GM21717 (cell line): ENCODE results near the gene C9orf153.
A peak's percentile ranks its signal among the peaks of the same experiment; 100 is the strongest.

Experiments used
- ATAC-seq: cut with Tn5 transposase; IDR thresholded peaks from one replicate; pipeline ENCODE4 v1.9.1; 2021; ENCODE audit warnings: mild to moderate bottlenecking, moderate library complexity; ENCODE audit not compliant: unreplicated experiment

C9orf153 gene

DNA sequence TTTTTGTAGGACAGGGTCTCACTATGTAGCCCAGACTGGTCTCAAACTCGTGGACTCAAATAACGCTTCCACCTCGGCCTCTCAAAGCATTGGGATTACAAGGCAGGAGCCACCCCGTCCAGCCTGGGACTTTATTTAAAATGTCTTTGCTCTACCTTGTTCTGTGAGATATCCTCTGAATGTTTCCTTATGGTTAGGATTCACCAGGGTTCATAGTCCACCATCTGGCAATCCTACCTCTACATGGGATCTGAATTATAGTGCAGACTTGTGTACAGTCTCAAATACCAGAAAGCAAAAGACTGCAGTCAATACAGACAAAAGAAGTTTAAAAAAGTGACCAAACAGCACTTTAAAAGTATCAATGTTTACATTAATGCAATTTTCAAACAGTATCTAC lies 12.8 kb upstream of the C9orf153 start:
- ATAC-seq = no peak

GRCh38 chr9:86263876-86264275 lies 4.4 kb upstream of the C9orf153 start:
- no peak for ATAC-seq

DNA sequence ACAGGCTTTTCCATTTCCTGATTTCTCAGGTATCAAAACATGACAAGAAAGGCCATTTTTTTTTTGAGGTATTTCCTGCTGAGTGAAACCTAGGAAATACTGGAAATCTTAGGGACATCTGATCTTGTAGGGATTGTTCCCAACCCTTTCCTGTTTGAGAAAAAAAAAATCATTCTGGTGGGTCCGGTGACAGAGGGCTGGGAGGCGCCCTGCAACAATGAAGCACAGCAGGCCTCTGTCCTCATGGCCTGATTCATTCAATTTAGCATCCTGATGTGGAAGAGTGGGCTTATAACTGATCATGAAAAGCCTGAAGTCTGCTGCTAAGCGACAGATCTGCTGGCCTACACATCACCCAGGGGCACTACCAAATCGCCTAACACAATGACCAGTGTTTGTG lies 3.0 kb upstream of the C9orf153 start:
- no peak for ATAC-seq

DNA sequence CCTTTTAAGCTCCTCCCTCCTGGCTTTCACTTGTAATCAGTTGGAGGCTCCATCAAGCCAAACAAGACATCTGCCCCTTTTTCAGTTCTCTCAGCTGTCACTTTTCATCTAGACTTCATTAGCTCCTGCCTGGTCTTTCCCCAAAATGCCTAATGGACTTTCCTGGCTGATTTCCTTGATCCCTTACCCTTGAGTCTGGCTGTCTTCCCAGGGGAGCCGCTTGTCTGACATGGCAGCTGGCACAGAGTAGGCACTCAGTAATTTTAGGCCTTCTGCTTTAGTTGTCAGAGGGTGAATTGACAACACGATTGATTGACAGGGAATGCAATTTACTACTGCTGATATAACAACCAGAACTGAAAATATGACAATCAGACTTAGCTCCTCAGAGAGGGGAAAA lies 2.1 kb downstream of the C9orf153 start:
- ATAC-seq = no peak

GRCh38 chr9:86256653-86257052 lies 2.8 kb downstream of the C9orf153 start:
- ATAC-seq = no peak

- ATAC-seq = no peak
These were observed 5.9 kb downstream of the C9orf153 start for GRCh38 chr9:86253577-86253976.

- ATAC-seq = no peak
These were observed 6.6 kb downstream of the C9orf153 start for GRCh38 chr9:86252870-86253269.

GRCh38 chr9:86250123-86250522 lies 9.3 kb downstream of the C9orf153 start:
- no peak for ATAC-seq

DNA sequence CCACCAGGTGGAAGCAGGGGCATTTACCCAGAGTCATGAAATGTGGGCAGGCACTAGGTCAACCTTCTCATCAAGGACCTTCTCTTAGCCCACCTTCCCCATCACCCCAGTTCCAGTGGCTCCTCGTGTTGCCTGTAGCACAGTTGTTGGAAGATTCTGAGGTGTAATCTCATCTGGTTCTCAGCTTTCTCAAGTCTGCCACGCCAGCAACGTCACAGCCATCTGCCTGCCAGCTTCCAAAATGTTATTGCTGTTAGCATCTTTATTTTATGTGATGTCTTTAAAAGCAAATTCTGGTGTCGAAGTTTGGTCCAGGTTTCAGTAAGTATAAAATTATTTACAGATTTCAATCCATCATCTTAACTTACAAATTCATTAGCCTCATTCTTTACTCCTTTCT lies 10.7 kb downstream of the C9orf153 start:
- no peak for ATAC-seq

DNA sequence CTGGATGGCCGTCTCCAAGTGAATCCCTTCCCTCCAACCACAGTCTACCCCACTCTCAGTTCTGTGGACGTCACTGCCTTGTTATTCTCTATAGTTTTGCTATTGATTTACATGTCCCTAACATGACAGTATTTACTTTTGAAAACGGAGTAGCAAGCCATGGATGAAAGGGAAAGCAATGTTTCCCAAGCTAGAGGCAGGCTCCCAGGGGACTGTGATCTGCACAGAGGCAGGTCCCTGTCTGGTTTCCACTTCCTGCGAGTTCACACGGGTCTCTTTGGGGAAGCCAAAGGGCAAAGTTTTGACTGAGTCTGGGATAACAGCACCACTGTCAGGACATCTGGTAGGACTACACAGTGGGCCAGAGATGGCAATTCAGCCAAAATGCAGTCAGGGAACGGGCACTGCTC lies 12.7 kb downstream of the C9orf153 start:
- ATAC-seq = peak; percentile 66

DNA sequence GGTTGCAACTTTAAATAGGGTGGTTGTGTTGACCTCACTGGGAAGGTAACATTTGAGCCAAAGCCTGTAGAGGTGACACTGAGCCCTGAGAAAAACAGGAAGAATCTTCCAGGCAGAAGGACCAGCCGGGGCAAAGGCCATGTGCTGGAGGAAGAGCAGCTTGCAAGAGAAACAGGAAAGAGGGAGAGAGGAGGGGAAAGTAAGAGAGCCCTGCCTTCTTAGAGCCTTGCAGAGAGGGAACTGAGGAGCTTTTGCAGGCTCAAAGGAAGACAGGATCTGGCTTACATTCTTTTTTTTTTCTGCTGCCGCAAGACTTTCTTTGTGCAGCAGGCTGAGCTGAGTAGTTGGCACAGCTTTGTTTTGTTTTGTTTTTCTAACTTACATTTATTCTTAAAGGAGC lies 17.4 kb downstream of the C9orf153 start:
- no peak for ATAC-seq

DNA sequence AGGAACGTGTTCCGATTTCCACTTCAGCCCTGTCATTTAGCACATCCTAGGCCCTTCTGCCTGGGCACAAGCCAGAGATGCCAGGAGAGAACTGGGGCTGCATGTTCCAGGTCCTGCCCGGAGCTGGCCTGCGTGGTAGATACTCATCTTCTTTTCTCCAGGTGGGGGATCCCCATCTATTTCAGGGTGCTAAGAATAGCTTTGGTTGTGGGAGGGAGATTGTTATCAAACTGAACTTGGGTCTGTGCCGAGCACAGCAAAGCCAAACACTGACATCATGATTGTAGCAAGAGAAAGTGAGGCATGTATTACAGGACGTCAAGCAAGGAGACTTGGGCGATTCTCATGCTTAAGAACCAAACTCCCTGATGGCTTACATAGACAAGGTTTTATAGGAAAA lies 18.2 kb downstream of the C9orf153 start:
- no peak for ATAC-seq

DNA sequence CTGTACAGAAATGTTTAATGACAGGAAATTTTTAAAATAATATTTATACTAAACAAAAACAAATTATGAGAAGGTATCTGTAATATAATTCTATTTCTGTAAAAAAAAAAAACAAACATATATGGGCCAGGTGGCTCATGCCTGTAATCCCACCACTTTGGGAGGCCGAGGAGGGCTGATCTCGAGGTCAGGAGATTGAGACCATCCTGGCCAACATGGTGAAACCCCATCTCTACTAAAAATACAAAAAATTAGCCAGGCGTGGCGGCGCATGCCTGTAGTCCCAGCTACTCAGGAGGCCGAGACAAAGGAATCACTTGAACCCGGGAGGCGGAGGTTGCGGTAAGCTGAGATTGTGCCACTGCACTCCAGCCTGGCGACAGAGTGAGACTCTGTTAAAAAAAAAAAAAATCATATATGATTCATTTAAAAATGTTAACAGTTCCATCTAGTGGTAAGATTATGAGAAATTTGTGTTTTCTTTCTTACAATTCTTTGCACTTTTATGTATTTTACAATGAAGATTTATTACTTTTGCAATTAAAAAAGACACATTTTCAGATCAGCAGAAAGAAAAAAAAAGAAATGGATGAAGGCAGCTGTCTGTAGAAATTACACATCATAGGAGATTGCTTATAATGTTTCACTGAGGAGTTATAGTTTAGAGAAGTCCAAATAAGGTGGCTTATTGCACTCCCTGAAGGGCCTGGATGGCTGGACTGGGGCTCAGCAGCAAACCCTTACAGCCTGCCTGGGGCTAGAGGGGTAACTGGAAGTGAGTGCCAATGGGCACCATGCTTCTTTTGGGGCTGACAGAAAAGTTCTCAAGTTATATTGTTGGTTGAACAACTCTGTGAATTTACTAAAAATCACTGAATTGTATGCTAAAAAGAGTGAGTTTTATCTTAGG lies 20.3 kb downstream of the C9orf153 start:
- ATAC-seq = no peak

- ATAC-seq = no peak
These were observed 28.6 kb downstream of the C9orf153 start for GRCh38 chr9:86230858-86231257.

DNA sequence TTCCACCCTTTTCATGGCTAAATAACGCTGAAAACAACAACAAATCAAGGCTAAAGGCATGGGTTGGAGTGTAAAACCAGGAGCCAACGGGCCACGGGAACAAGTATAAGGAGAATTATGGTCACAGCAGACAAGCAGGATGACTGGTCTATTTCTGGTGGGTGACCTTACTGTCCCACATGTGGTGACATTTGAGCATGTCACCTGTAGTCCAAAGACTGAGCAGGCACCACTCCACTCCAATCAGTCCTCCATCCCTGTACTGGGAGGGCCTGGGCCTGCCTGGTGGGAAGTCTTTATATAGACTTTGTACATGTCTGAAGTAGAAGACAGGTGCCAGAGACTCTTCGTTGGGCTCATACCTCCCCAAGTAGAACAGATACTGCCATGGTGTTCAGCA lies 36.8 kb downstream of the C9orf153 start:
- no peak for ATAC-seq

DNA sequence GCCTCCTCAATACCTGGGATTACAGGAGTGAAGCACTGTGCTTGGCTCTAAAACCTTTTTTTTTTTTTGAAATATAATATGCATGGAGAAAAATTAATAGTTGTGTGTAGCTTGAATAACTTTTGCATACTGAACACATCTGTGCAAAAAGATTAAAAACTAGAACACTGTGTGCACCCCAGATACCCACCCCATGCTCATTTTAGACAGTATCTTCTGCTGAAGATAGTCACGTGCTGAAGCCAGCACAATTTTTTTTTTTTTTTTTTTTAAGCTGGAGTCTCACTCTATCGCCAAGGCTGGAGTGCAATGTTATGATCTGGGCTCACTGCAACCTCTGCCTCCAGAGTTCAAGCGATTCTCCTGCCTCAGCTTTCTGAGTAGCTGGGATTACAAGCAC lies 39.9 kb downstream of the C9orf153 start:
- ATAC-seq = no peak

DNA sequence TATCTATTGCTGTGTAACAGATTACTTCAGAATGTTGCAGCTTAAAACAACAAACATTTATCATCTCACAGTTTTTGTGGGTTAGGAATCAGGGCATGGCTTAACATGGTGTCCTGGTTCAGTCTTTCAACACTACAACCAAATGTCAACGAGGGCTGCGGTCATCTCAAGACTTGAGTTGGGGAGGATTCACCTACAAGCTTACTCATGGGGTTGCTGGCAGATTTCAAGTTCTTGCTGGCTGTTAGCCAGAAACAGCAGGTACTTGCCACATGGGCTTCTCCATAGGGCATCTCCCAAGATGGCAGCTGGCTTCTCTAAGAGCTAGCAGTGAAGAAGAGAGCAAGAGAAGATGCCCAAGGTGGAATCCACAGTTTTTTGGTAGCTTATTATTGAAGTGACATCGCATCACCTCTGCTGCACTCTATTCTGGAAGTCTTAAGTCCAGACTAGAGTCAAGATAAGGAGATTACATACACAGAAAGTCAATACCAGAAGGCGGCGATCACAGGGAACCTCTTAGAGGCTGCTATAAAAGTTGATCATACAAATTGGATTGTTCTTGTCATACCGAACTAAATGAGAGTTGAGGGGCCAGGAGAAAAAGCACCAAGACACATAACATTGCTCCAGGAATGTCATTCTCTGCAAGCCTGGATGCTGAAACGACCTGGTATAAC lies 42.2 kb downstream of the C9orf153 start:
- no peak for ATAC-seq

DNA sequence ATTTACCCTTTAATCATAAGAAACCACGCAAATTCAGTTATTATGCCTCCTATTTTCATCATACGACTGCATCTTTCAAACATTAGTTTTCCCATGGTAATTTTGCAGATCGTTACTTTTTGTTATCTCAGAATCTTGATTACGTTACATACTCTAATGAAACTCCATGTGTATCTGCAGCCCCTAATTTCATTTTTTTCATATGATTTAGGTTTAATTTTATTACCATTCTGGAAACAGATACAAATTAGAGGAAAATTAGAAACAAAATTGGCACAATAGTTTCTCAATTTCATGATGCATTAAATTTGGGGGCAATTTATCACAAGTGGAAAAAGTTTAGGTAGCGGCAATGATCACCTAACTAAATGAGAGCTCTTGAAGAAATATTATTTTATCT lies 52.3 kb downstream of the C9orf153 start:
- ATAC-seq = no peak

GRCh38 chr9:86202338-86202882 lies 57.0 kb downstream of the C9orf153 start:
- ATAC-seq = peak; percentile 74

GRCh38 chr9:86201474-86202337 lies 57.8 kb downstream of the C9orf153 start:
- ATAC-seq = no peak

DNA sequence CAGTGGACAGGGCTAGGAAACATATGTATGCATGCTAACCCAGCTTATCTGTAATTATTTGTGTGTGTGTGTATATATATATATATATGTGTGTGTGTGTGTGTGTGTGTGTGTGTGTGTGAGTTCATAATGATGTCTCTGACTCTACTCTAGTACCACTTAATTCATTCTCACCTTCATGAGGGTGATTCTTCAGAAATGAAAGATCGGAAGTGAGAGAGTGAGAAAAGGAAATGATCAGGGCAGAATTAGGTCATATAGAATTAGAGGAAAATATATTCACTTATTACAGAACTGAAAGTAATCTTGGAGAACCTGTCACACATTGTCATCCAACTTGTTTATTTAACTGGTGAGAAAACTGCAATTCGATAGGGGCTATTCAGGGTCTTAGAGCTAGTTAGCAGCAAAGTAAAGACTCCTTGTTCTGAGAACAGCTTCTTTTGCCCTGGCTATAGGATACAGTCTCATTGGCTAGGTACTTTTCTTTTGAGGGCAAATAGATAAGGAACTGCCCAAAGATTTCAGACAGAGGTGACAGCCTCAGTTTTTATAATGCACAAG lies 58.8 kb downstream of the C9orf153 start:
- ATAC-seq = no peak
